NCI-H345 treated with DMSO at 0.1 percent for 48 hours (cell line): Measurements from ENCODE around the gene LRTM1.

Source experiments
- DNase-seq: peaks from one replicate; lab custom pipeline; 2025; ENCODE audit not compliant: unreplicated experiment; lab: John Stamatoyannopoulos, UW

The LRTM1 gene

GRCh38 chr3:54895613-54896012 lies 32.2 kb downstream of the LRTM1 start:
- DNase-seq: no peak

GRCh38 chr3:54892168-54892567 lies 35.7 kb downstream of the LRTM1 start:
- DNase-seq: no peak

GRCh38 chr3:54891540-54891897 lies 36.3 kb downstream of the LRTM1 start:
- DNase-seq: peak; percentile 14

- no peak for DNase-seq
Observed at GRCh38 chr3:54889731-54890130, 38.1 kb downstream of the LRTM1 start.

- no peak for DNase-seq
Observed at GRCh38 chr3:54888873-54889272, 39.0 kb downstream of the LRTM1 start.

- no peak for DNase-seq
Observed at GRCh38 chr3:54888162-54888561, 39.7 kb downstream of the LRTM1 start.

GRCh38 chr3:54882129-54882833 lies 45.6 kb downstream of the LRTM1 start:
- DNase-seq: no peak

GRCh38 chr3:54878145-54878544 lies 49.7 kb downstream of the LRTM1 start:
- DNase-seq: no peak

GRCh38 chr3:54877730-54878129 lies 50.1 kb downstream of the LRTM1 start:
- DNase-seq: no peak

GRCh38 chr3:54876694-54877093 lies 51.2 kb downstream of the LRTM1 start:
- no peak for DNase-seq

- DNase-seq: no peak
Observed at GRCh38 chr3:54875596-54876268, 52.1 kb downstream of the LRTM1 start.

GRCh38 chr3:54874816-54875556 lies 52.9 kb downstream of the LRTM1 start:
- no peak for DNase-seq

GRCh38 chr3:54873059-54874010 lies 54.5 kb downstream of the LRTM1 start:
- DNase-seq: no peak

- no peak for DNase-seq
Observed at GRCh38 chr3:54871867-54872266, 56.0 kb downstream of the LRTM1 start.

- no peak for DNase-seq
Observed at GRCh38 chr3:54870423-54870822, 57.4 kb downstream of the LRTM1 start.
